Prostate gland (tissue), 2 donors: ENCODE results near the gene LDLR. TPM values are rescaled to one million over a fixed set of nuclear protein-coding genes. Genes with fewer than 3 reads are reported as not detected.

Experiments used
- DNase-seq: peaks from one replicate; pipeline ENCODE4 v3.0.0-alpha.2; 2019; ENCODE audit warnings: low spot score
- H3K27ac ChIP-seq, 2 donors: fragments of 200-600 bp; sonication (generic); 2 replicates each; pipeline ENCODE4 v1.5.1; 2017 to 2019
- H3K27me3 ChIP-seq: fragments of 200-600 bp; sonication (generic); replicated peaks from 2 replicates; pipeline ENCODE4 v1.5.1; 2019; ENCODE audit not compliant: insufficient read depth
- H3K36me3 ChIP-seq, 2 donors: fragments of 200-600 bp; sonication (generic); 1 replicate in 1 of 2; 2 replicates in 1 of 2; pipeline versions ENCODE4 v1.5.1 to v1.8.1; 2017 to 2019
- H3K4me1 ChIP-seq: fragments of 200-600 bp; sonication (generic); replicated peaks from 2 replicates; pipeline ENCODE4 v1.5.1; 2019
- H3K4me3 ChIP-seq, 2 donors: fragments of 200-600 bp; sonication (generic); 2 replicates each; pipeline ENCODE4 v1.5.1; 2017 to 2019
- H3K9me3 ChIP-seq: fragments of 200-600 bp; sonication (generic); 2 replicates; pipeline ENCODE4 v1.5.1; 2017
- CTCF ChIP-seq, 4 experiments: fragments of 200-600 bp in 2 of 4; fragments of 450-650 bp in 2 of 4; sonication (generic) in 2 of 4; IDR thresholded peaks; 1 replicate in 3 of 4; 2 replicates in 1 of 4; pipeline ENCODE4 v1.5.1; 2016 to 2019; ENCODE audit warnings: antibody characterized with exemption in 4 of 4, mild to moderate bottlenecking in 2 of 4, moderate library complexity in 2 of 4
- POLR2A ChIP-seq: fragments of 450-650 bp; IDR thresholded peaks from one replicate; pipeline ENCODE4 v1.6.1; 2016; ENCODE audit warnings: antibody characterized with exemption, mild to moderate bottlenecking
- POLR2AphosphoS5 ChIP-seq: sonication (generic); formaldehyde crosslinking; IDR thresholded peaks from one replicate; pipeline ENCODE4 v1.6.1; 2017; ENCODE audit warnings: antibody characterized with exemption
- WGBS: methylation state at CpG from one replicate; pipeline ENCODE4 v1.1.5; 2018; 5-methylcytosine and 5-hydroxymethylcytosine counted together
- intact Hi-C: fragments of 100-400 bp; cut with DNase I; formaldehyde crosslinking; loops from one replicate; pipeline ENCODE4 v1.14.2; 2022
- total RNA-seq, 2 donors: library from RNA; depleted of rRNA; stranded (reverse); fragments of >200 nt; gene quantifications; one replicate each; pipeline ENCODE4 v1.1.0, GENCODE V29; 2016

The LDLR gene
- total RNA-seq, 2 donors from 2014 or later, result 17.4 to 41.5 TPM

- no peak for DNase-seq
- H3K4me3 ChIP-seq, result no peak overlapping the region
- no peaks in the 10 kb centered on the region for H3K4me1 ChIP-seq
- no peaks in the 10 kb centered on the region for H3K27me3 ChIP-seq
- TF ChIP-seq POLR2AphosphoS5 (no peak), CTCF (IDR thresholded peaks at IDR 0.05) (no peak), POLR2A (no peak)
- H3K27ac ChIP-seq, result no peak overlapping the region
- intact Hi-C loops, result no loop called here
- 92% methylated on average over 19 of the region's 36 CpGs for WGBS
- H3K36me3 ChIP-seq, result peaks cover 0 to 23% of the 10 kb centered on the region in 2 donors
- H3K9me3 ChIP-seq, result no peaks in the 10 kb centered on the region
These were observed 15.9 kb downstream of the LDLR start for GRCh38 chr19:11105014-11105636.

GRCh38 chr19:11106477-11106876, 17.2 kb downstream of the LDLR start:
- Histone ChIP-seq H3K27me3 (no peaks in the 10 kb centered on the region), H3K27ac (no peak overlapping the region), H3K4me1 (no peaks in the 10 kb centered on the region), H3K4me3 (no peak overlapping the region), H3K36me3 (peaks cover 0 to 23% of the 10 kb centered on the region in 2 donors), H3K9me3 (no peaks in the 10 kb centered on the region)
- WGBS, result 77% methylated on average over 13 of the region's 13 CpGs
- TF ChIP-seq POLR2A, result no peak
- no peak for TF ChIP-seq POLR2AphosphoS5
- no peak for TF ChIP-seq CTCF (IDR thresholded peaks at IDR 0.05)
- no peak for DNase-seq
- intact Hi-C loops, result no loop called here

- H3K4me3 ChIP-seq, result no peak overlapping the region
- intact Hi-C loops, result no loop called here
- no peaks in the 10 kb centered on the region for H3K9me3 ChIP-seq
- TF ChIP-seq POLR2A (no peak), POLR2AphosphoS5 (no peak), CTCF (IDR thresholded peaks at IDR 0.05) (no peak)
- H3K4me1 ChIP-seq, result no peaks in the 10 kb centered on the region
- peaks cover 7 to 16% of the 10 kb centered on the region in 2 donors for H3K36me3 ChIP-seq
- WGBS, result 92% methylated on average over 6 of the region's 6 CpGs
- H3K27me3 ChIP-seq, result no peaks in the 10 kb centered on the region
- H3K27ac ChIP-seq, result no peak overlapping the region
- no peak for DNase-seq
These were observed 19.5 kb downstream of the LDLR start for GRCh38 chr19:11108746-11109145.

GRCh38 chr19:11111117-11111770, 22.0 kb downstream of the LDLR start:
- intact Hi-C loops, result no loop called here
- 90% methylated on average over 10 of the region's 15 CpGs for WGBS
- H3K36me3 ChIP-seq, result peaks cover 8 to 13% of the 10 kb centered on the region in 2 donors

More at GRCh38 chr19:11111117-11111770, 22.0 kb downstream of the LDLR start:
- no peaks in the 10 kb centered on the region for H3K9me3 ChIP-seq
- H3K4me3 ChIP-seq, result no peak overlapping the region
- no peak overlapping the region for H3K27ac ChIP-seq
- no peaks in the 10 kb centered on the region for H3K4me1 ChIP-seq
- DNase-seq, result no peak
- TF ChIP-seq CTCF (IDR thresholded peaks at IDR 0.05) (no peak), POLR2AphosphoS5 (no peak), POLR2A (no peak)
- no peaks in the 10 kb centered on the region for H3K27me3 ChIP-seq
